Measurements from ENCODE around the gene RPAP2.
"Not testable (repeated sequence)": the region's sequence is repeated elsewhere in the genome, so short reads cannot be mapped to it uniquely, and the experiment has no call there.

RPAP2 gene

DNA sequence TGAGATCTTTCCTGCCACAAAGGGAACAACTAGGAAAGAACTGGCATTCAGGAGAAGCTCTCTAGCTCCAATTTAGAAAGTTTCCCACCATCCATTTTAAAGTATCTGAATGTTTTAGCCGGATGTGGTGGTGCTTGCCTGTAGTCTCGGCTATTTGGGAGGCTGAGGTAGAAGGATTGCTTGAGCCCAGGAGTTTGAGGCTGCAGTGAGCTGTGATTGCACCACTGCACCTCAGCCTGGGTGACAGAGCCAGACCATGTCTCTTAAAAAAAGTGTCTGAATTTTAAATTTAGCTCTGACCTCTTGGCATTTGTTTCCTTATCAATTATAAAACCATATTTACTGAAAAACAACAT lies 67.2 kb downstream of the RPAP2 start:
- Histone ChIP-seq H3K27ac (ENCODE audit: low read depth, low read length) (no peak overlapping the region), H3K36me3 (ENCODE audit: control insufficient read depth in 1 of 2, insufficient read depth in 2 of 2, low read length in 2 of 2) (no peaks in the 10 kb centered on the region), H3K4me3 (ENCODE audit: low read depth in 1 of 2, low read length in 2 of 2) (no peak overlapping the region), H3K27me3 (ENCODE audit: control insufficient read depth in 1 of 2, insufficient read depth in 2 of 2, low read length in 2 of 2) (no peaks in the 10 kb centered on the region), H3K9me3 (ENCODE audit: control insufficient read depth in 1 of 2, low read length in 2 of 2) (no peaks in the 10 kb centered on the region), H3K9ac (ENCODE audit: low read depth in 1 of 2, low read length in 2 of 2) (no peak overlapping the region), H3K4me1 (ENCODE audit: control insufficient read depth in 1 of 2, insufficient read depth in 2 of 2, low read length in 2 of 2) (peaks cover 0 to 4% of the 10 kb centered on the region in 2 donors)

DNA sequence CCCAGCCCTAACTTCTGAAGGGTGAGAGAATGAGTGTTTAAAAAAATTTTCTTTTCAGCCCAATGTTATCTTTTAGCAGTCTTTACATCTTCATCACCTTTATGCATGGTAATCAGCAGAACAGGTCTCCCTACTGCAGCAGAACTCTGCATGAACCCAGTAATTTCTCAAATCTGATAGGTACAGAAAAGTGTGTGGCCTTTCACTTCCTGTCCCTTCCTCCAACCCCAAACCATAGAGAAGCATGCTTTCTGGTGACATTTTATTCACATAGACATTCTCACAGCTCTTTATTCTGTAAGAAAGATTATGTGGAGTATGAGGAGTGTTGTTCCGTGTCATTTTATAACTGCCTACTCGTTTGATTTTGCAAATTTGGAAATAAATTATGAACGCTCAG lies 68.6 kb downstream of the RPAP2 start:
- Histone ChIP-seq H3K4me1 (ENCODE audit: control insufficient read depth in 1 of 2, insufficient read depth in 2 of 2, low read length in 2 of 2) (peaks cover 0 to 4% of the 10 kb centered on the region in 2 donors), H3K9ac (ENCODE audit: low read depth in 1 of 2, low read length in 2 of 2) (no peak overlapping the region), H3K27ac (ENCODE audit: low read depth, low read length) (no peak overlapping the region), H3K36me3 (ENCODE audit: control insufficient read depth in 1 of 2, insufficient read depth in 2 of 2, low read length in 2 of 2) (no peaks in the 10 kb centered on the region), H3K27me3 (ENCODE audit: control insufficient read depth in 1 of 2, insufficient read depth in 2 of 2, low read length in 2 of 2) (no peaks in the 10 kb centered on the region), H3K9me3 (ENCODE audit: control insufficient read depth in 1 of 2, low read length in 2 of 2) (no peaks in the 10 kb centered on the region), H3K4me3 (ENCODE audit: low read depth in 1 of 2, low read length in 2 of 2) (no peak overlapping the region)

DNA sequence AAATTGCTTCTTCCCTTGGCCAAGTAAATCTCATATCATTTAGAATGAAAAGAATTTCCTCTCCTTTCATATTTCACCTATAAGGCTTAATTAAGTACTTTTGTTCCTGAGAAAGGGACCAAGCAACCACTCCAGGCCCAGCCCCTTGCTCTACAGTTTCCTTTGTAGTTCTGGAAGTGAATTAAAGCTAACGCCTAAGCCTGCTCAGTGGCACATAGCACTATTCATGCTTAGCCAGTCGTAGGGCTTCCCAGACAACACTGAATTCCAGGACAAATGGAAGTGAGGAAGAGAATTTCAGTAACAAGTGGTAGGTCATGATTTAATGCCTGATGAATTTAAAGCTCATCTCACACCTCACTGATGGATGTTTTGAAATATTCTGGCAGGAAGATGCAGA lies 73.3 kb downstream of the RPAP2 start:
- Histone ChIP-seq H3K4me3 (ENCODE audit: low read depth in 1 of 2, low read length in 2 of 2) (no peak overlapping the region), H3K4me1 (ENCODE audit: control insufficient read depth in 1 of 2, insufficient read depth in 2 of 2, low read length in 2 of 2) (peaks cover 0 to 2% of the 10 kb centered on the region in 2 donors), H3K27ac (ENCODE audit: low read depth, low read length) (no peak overlapping the region), H3K27me3 (ENCODE audit: control insufficient read depth in 1 of 2, insufficient read depth in 2 of 2, low read length in 2 of 2) (no peaks in the 10 kb centered on the region), H3K9me3 (ENCODE audit: control insufficient read depth in 1 of 2, low read length in 2 of 2) (no peaks in the 10 kb centered on the region), H3K36me3 (ENCODE audit: control insufficient read depth in 1 of 2, insufficient read depth in 2 of 2, low read length in 2 of 2) (no peaks in the 10 kb centered on the region), H3K9ac (ENCODE audit: low read depth in 1 of 2, low read length in 2 of 2) (no peak overlapping the region)

DNA sequence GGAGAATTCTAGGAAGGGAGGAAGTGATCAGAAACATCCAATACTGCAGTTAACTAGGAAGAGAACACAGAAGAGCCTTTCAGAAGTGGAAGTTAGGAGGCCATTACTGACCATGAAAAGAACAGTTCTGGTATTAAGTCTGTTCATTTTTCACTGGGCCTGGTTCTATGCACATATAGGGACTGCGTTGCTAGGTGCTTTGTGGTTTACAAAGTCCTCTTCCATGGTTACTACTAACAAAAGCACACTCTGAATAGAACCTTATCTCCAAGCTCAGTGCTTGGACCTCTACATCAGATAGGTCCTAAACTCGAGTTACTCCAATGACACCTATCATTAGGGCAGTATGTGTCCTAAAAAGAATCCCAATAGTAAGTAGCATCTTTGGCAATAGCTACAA lies 75.4 kb downstream of the RPAP2 start:
- Histone ChIP-seq H3K36me3 (ENCODE audit: control insufficient read depth in 1 of 2, insufficient read depth in 2 of 2, low read length in 2 of 2) (no peaks in the 10 kb centered on the region), H3K9me3 (ENCODE audit: control insufficient read depth in 1 of 2, low read length in 2 of 2) (no peaks in the 10 kb centered on the region), H3K27ac (ENCODE audit: low read depth, low read length) (no peak overlapping the region), H3K9ac (ENCODE audit: low read depth in 1 of 2, low read length in 2 of 2) (no peak overlapping the region), H3K27me3 (ENCODE audit: control insufficient read depth in 1 of 2, insufficient read depth in 2 of 2, low read length in 2 of 2) (no peaks in the 10 kb centered on the region), H3K4me1 (ENCODE audit: control insufficient read depth in 1 of 2, insufficient read depth in 2 of 2, low read length in 2 of 2) (no peaks in the 10 kb centered on the region), H3K4me3 (ENCODE audit: low read depth in 1 of 2, low read length in 2 of 2) (no peak overlapping the region)

DNA sequence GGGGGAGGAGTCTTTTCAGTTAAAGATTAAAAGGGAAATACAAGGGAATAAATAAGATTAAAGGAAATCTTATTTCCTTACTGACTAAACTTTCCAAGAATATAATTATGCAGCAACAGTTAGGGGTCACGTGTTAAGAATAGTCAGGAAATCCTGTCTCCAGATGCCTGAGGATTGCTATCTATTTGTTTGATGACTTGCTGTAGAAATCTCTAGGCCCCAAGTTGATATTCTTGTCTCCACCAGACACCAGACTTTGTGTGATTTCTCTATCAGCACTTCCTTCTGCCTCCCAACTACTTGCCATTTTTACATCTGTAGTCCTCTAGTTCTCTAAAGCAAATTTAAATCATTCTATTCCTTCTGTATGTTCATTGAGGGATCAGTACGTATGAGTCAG lies 77.5 kb downstream of the RPAP2 start:
- H3K9me3 ChIP-seq (ENCODE audit: control insufficient read depth in 1 of 2, low read length in 2 of 2) = no peaks in the 10 kb centered on the region
- no peak overlapping the region for H3K9ac ChIP-seq (ENCODE audit: low read depth in 1 of 2, low read length in 2 of 2)
- H3K27ac ChIP-seq (ENCODE audit: low read depth, low read length) = no peak overlapping the region
- no peak overlapping the region for H3K4me3 ChIP-seq (ENCODE audit: low read depth in 1 of 2, low read length in 2 of 2)
- peaks cover 5 to 8% of the 10 kb centered on the region in 2 donors for H3K36me3 ChIP-seq (ENCODE audit: control insufficient read depth in 1 of 2, insufficient read depth in 2 of 2, low read length in 2 of 2)
- no peaks in the 10 kb centered on the region for H3K4me1 ChIP-seq (ENCODE audit: control insufficient read depth in 1 of 2, insufficient read depth in 2 of 2, low read length in 2 of 2)
- no peaks in the 10 kb centered on the region for H3K27me3 ChIP-seq (ENCODE audit: control insufficient read depth in 1 of 2, insufficient read depth in 2 of 2, low read length in 2 of 2)

DNA sequence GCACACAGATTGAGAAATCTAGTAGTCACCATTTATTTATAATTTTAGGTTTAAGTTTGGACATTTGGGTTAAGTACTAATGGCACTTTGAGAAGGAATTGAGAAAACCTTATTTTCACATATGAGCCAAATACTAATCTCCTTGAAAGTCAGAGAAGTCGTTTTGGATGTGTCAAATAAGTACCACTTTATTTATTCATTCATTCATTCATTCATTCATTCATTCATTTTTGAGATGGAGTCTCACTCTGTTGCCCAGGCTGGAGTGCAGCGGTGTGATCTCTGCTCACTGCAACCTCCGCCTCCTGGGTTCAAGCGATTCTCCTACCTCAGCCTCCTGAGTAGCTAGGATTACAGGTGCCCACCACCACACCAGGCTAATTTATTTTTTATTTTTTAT lies 79.1 kb downstream of the RPAP2 start:
- not testable (repeated sequence) for H3K9ac ChIP-seq (ENCODE audit: low read depth in 1 of 2, low read length in 2 of 2); H3K27ac ChIP-seq (ENCODE audit: low read depth, low read length); H3K4me1 ChIP-seq (ENCODE audit: control insufficient read depth in 1 of 2, insufficient read depth in 2 of 2, low read length in 2 of 2); H3K9me3 ChIP-seq (ENCODE audit: control insufficient read depth in 1 of 2, low read length in 2 of 2); H3K27me3 ChIP-seq (ENCODE audit: control insufficient read depth in 1 of 2, insufficient read depth in 2 of 2, low read length in 2 of 2); H3K36me3 ChIP-seq (ENCODE audit: control insufficient read depth in 1 of 2, insufficient read depth in 2 of 2, low read length in 2 of 2); H3K4me3 ChIP-seq (ENCODE audit: low read depth in 1 of 2, low read length in 2 of 2)

DNA sequence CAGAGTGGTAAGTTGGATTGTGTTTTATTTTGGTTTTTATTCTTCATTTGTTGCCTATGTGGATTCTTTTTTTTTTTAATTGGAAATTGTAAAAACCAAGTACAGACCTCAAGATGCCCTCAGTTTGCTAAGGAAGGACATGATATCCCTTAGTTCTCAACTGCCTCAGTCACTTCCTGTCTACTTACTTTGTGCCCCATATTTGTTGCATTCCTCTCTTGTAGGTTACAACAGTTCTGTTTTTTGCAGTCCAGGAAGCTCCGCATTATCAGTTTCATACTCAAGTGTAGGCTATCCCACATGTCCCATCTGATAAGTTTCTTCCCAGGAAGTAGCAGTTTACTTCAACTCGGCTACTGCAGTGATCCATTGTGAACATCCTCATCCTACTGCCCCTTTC lies 82.0 kb downstream of the RPAP2 start:
- H3K9ac ChIP-seq (ENCODE audit: low read depth in 1 of 2, low read length in 2 of 2) = no peak overlapping the region
- no peak overlapping the region for H3K27ac ChIP-seq (ENCODE audit: low read depth, low read length)
- H3K4me3 ChIP-seq (ENCODE audit: low read depth in 1 of 2, low read length in 2 of 2) = no peak overlapping the region
- H3K27me3 ChIP-seq (ENCODE audit: control insufficient read depth in 1 of 2, insufficient read depth in 2 of 2, low read length in 2 of 2) = no peaks in the 10 kb centered on the region
- H3K9me3 ChIP-seq (ENCODE audit: control insufficient read depth in 1 of 2, low read length in 2 of 2) = peaks cover 2 to 5% of the 10 kb centered on the region in 2 donors
- no peaks in the 10 kb centered on the region for H3K4me1 ChIP-seq (ENCODE audit: control insufficient read depth in 1 of 2, insufficient read depth in 2 of 2, low read length in 2 of 2)
- H3K36me3 ChIP-seq (ENCODE audit: control insufficient read depth in 1 of 2, insufficient read depth in 2 of 2, low read length in 2 of 2) = peaks cover 5 to 12% of the 10 kb centered on the region in 2 donors

DNA sequence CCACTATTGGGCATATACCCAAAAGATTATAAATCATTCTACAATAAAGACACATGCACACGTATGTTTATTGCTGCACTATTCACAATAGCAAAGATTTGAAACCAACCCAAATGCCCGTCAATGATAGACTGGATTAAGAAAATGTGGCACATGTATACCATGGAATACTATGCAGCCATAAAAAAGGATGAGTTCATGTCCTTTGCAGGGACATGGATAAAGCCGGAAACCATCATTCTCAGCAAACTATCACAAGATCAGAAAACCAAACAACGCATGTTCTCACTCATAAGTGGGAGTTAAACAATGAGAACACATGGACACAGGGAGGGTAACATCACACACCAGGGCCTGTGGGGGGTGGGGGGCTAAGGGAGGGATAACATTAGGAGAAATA lies 95.1 kb downstream of the RPAP2 start:
- not testable (repeated sequence) for H3K27me3 ChIP-seq (ENCODE audit: control insufficient read depth in 1 of 2, insufficient read depth in 2 of 2, low read length in 2 of 2); H3K4me1 ChIP-seq (ENCODE audit: control insufficient read depth in 1 of 2, insufficient read depth in 2 of 2, low read length in 2 of 2); H3K36me3 ChIP-seq (ENCODE audit: control insufficient read depth in 1 of 2, insufficient read depth in 2 of 2, low read length in 2 of 2); H3K27ac ChIP-seq (ENCODE audit: low read depth, low read length); H3K9ac ChIP-seq (ENCODE audit: low read depth in 1 of 2, low read length in 2 of 2); H3K4me3 ChIP-seq (ENCODE audit: low read depth in 1 of 2, low read length in 2 of 2)
- H3K9me3 ChIP-seq (ENCODE audit: control insufficient read depth in 1 of 2, low read length in 2 of 2) = peaks cover 5 to 10% of the 10 kb centered on the region in 2 donors

DNA sequence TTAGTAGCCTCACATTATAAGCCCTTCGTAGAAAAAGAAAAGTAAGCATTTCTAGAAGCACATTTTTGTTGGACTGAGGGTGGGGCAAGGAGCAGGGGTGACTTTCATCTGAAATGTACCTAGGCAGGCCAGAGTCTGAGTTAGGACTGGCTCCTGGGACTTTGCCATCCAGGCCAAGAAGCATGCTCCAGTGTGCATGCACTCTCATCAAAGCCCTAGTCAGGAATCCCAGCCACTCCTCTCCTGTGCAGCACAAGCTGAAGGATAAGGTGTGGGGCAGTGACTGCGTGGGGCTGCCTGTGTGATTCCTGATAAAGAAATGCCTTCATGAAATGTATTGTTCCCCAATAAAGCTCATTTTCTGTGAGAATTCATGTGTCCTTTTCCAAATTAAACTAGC lies 99.7 kb downstream of the RPAP2 start:
- Histone ChIP-seq H3K9ac (ENCODE audit: low read depth in 1 of 2, low read length in 2 of 2) (no peak overlapping the region), H3K27me3 (ENCODE audit: control insufficient read depth in 1 of 2, insufficient read depth in 2 of 2, low read length in 2 of 2) (no peaks in the 10 kb centered on the region), H3K4me3 (ENCODE audit: low read depth in 1 of 2, low read length in 2 of 2) (no peak overlapping the region), H3K36me3 (ENCODE audit: control insufficient read depth in 1 of 2, insufficient read depth in 2 of 2, low read length in 2 of 2) (no peaks in the 10 kb centered on the region), H3K9me3 (ENCODE audit: control insufficient read depth in 1 of 2, low read length in 2 of 2) (peaks cover 15 to 17% of the 10 kb centered on the region in 2 donors), H3K4me1 (ENCODE audit: control insufficient read depth in 1 of 2, insufficient read depth in 2 of 2, low read length in 2 of 2) (no peaks in the 10 kb centered on the region), H3K27ac (ENCODE audit: low read depth, low read length) (no peak overlapping the region)

DNA sequence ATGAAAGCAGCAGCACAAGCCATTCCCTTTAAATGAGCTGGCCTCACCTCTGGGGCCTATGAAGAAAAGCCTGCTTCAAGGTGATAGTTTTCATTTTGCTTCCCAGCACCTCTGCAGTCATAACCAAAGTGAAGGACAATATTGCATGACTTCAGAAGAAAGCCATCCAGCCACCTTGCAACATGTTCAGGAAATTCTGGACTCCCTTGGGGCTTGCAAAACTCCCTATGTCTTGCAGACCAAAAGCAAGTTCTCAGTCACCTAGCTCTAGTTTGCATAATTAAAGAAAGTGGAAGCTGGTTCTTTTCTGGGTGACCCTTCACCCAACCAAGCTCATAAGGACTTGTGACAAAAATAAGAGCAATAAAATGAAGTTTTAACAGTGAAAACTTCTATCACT lies 100.2 kb downstream of the RPAP2 start:
- no peak overlapping the region for H3K4me3 ChIP-seq (ENCODE audit: low read depth in 1 of 2, low read length in 2 of 2)
- no peaks in the 10 kb centered on the region for H3K4me1 ChIP-seq (ENCODE audit: control insufficient read depth in 1 of 2, insufficient read depth in 2 of 2, low read length in 2 of 2)
- H3K27me3 ChIP-seq (ENCODE audit: control insufficient read depth in 1 of 2, insufficient read depth in 2 of 2, low read length in 2 of 2) = no peaks in the 10 kb centered on the region
- no peak overlapping the region for H3K27ac ChIP-seq (ENCODE audit: low read depth, low read length)
- no peaks in the 10 kb centered on the region for H3K36me3 ChIP-seq (ENCODE audit: control insufficient read depth in 1 of 2, insufficient read depth in 2 of 2, low read length in 2 of 2)
- H3K9ac ChIP-seq (ENCODE audit: low read depth in 1 of 2, low read length in 2 of 2) = no peak overlapping the region
- H3K9me3 ChIP-seq (ENCODE audit: control insufficient read depth in 1 of 2, low read length in 2 of 2) = peaks cover 15 to 22% of the 10 kb centered on the region in 2 donors

DNA sequence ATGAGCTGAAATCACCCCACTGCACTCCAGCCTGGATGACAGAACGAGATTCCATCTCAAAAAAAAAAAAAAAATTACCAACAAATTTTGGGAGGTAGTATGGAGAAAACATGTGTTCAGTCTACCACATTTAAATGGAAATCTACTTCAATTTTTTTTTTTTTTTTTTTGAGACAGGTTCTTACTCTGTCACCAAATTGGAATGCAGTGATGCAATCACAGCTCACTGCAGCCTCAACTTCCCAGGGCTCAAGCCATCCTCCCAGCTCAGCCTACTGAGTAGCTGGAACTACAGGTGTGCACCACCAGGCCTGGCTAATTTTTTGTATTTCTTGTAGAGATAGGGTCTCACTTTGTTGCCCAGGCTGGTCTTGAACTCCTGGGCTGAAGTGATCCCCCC lies 105.8 kb downstream of the RPAP2 start:
- H3K27me3 ChIP-seq (ENCODE audit: control insufficient read depth in 1 of 2, insufficient read depth in 2 of 2, low read length in 2 of 2) = no peaks in the 10 kb centered on the region
- no peak overlapping the region for H3K9ac ChIP-seq (ENCODE audit: low read depth in 1 of 2, low read length in 2 of 2)
- H3K27ac ChIP-seq (ENCODE audit: low read depth, low read length) = no peak overlapping the region
- no peaks in the 10 kb centered on the region for H3K4me1 ChIP-seq (ENCODE audit: control insufficient read depth in 1 of 2, insufficient read depth in 2 of 2, low read length in 2 of 2)
- no peak overlapping the region for H3K4me3 ChIP-seq (ENCODE audit: low read depth in 1 of 2, low read length in 2 of 2)
- H3K9me3 ChIP-seq (ENCODE audit: control insufficient read depth in 1 of 2, low read length in 2 of 2) = peaks cover 15 to 18% of the 10 kb centered on the region in 2 donors
- no peaks in the 10 kb centered on the region for H3K36me3 ChIP-seq (ENCODE audit: control insufficient read depth in 1 of 2, insufficient read depth in 2 of 2, low read length in 2 of 2)
